ENCODE data around the gene TRPV6. TPM values are rescaled to one million over a fixed set of nuclear protein-coding genes. Genes with fewer than 3 reads are reported as not detected.

The TRPV6 gene
- total and polyA plus RNA-seq, 4 donors, result 0.40 to 1.2 (median 0.53) TPM

DNA sequence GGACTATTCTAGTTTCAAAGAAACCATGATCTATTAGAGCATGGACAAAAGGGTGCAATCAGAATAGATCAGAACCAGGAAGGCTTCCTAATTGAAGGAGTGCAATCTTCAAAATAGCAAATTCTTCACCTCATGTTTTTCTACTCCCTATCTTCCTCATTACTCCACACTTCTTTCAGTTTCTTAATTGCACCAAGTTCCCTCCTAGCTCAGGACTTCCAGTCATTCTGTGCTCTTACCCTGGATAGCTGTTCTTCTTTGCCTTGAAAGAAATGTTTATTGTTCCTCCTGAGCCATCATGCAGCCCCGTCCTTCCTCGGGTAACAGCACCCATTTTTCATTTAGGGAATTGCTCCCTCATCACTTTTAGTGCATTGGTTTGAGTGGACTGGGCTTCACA is 24.9 kb upstream of the TRPV6 start:
- H3K4me3 ChIP-seq, result no peak overlapping the region
- H3K27ac ChIP-seq (ENCODE audit: low read depth in 1 of 2, low read length in 1 of 2), result no peak overlapping the region
- H3K36me3 ChIP-seq (ENCODE audit: control insufficient read depth in 4 of 4, insufficient read depth in 4 of 4, low read length in 4 of 4), result no peaks in the 10 kb centered on the region
- no peak for TF ChIP-seq CTCF (IDR thresholded peaks at IDR 0.05; ENCODE audit: control extremely low read depth, extremely low read depth)
- no peak for ATAC-seq (ENCODE audit: insufficient read depth, low FRiP score)
- H3K4me1 ChIP-seq (ENCODE audit: control insufficient read depth in 5 of 5, insufficient read depth in 5 of 5, low read length in 5 of 5), result no peaks in the 10 kb centered on the region
- no peak for DNase-seq
- no peaks in the 10 kb centered on the region for H3K9me3 ChIP-seq (ENCODE audit: control insufficient read depth in 4 of 4, insufficient read depth in 3 of 4, low read length in 3 of 4)
- 56 to 57% methylated on average over 2 of the region's 2 CpGs for WGBS, 2 donors
- H3K27me3 ChIP-seq (ENCODE audit: control insufficient read depth in 3 of 3, insufficient read depth in 3 of 3, low read length in 2 of 3), result no peaks in the 10 kb centered on the region
- H3K9ac ChIP-seq (ENCODE audit: insufficient read depth in 1 of 2, low read length in 2 of 2), result no peak overlapping the region

- no peak for TF ChIP-seq CTCF (IDR thresholded peaks at IDR 0.05; ENCODE audit: control extremely low read depth, extremely low read depth)
- 55 to 72% methylated on average over 2 of the region's 2 CpGs for WGBS, 2 donors
- Histone ChIP-seq H3K9me3 (ENCODE audit: control insufficient read depth in 4 of 4, insufficient read depth in 3 of 4, low read length in 3 of 4) (no peaks in the 10 kb centered on the region), H3K36me3 (ENCODE audit: control insufficient read depth in 4 of 4, insufficient read depth in 4 of 4, low read length in 4 of 4) (no peaks in the 10 kb centered on the region), H3K27me3 (ENCODE audit: control insufficient read depth in 3 of 3, insufficient read depth in 3 of 3, low read length in 2 of 3) (no peaks in the 10 kb centered on the region), H3K9ac (ENCODE audit: insufficient read depth in 1 of 2, low read length in 2 of 2) (no peak overlapping the region), H3K27ac (ENCODE audit: low read depth in 1 of 2, low read length in 1 of 2) (no peak overlapping the region), H3K4me1 (ENCODE audit: control insufficient read depth in 5 of 5, insufficient read depth in 5 of 5, low read length in 5 of 5) (no peaks in the 10 kb centered on the region), H3K4me3 (no peak overlapping the region)
- peak in 1 of 3 donors; percentile 13 for DNase-seq
- no peak for ATAC-seq (ENCODE audit: insufficient read depth, low FRiP score)
These were observed 24.5 kb upstream of the TRPV6 start for GRCh38 chr7:142910031-142910433.

DNA sequence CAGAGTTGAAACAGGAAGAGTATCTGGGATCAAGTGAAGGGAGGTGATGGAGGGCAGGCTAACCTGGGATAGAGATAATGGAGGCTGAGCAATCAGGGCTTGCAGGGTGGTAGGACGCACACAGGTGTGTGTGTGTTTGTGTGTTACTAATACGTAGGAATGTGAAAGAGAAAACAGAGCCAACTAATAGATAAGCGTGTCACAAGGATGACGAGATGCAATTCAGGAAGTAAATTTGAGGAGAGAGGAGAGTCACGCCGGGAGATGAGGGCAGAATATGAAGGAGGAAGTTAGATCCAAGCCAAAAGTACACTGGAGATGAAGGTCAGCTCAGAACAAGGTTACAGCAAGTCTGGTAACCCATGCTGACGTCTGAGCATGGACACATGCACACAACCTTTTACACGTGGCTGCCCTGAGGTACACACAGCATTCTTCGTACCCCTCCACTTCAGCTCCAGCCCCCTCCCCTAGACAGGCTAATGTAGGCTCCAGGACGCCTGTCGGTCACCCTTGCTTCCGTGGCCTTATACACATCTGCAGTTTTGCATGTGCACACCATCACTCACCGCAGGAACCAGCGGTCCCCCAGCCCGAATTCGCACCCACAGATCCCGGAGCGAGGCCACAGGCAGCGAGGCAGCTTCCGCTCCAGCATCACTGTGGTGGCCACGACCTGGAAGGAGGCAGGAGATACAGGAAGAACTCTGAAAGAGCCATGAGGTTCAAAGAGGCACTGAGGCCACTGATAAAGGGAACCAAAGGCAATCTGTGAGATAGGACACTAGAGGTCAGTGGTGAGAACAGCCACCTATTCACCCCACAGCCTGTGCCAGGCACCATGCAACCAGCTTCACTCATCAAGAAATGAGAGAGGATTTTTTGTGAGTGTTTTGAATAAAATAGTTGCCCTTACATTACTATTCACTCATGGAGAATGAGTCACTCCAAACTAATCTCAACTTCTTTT is 23.7 kb upstream of the TRPV6 start:
- no peaks in the 10 kb centered on the region for H3K27me3 ChIP-seq (ENCODE audit: control insufficient read depth in 3 of 3, insufficient read depth in 3 of 3, low read length in 2 of 3)
- H3K27ac ChIP-seq (ENCODE audit: low read depth in 1 of 2, low read length in 1 of 2), result no peak overlapping the region
- H3K36me3 ChIP-seq (ENCODE audit: control insufficient read depth in 4 of 4, insufficient read depth in 4 of 4, low read length in 4 of 4), result no peaks in the 10 kb centered on the region
- DNase-seq (no peak), ATAC-seq (ENCODE audit: insufficient read depth, low FRiP score) (peak; percentile 53)
- no peaks in the 10 kb centered on the region for H3K9me3 ChIP-seq (ENCODE audit: control insufficient read depth in 4 of 4, insufficient read depth in 3 of 4, low read length in 3 of 4)
- TF ChIP-seq CTCF (IDR thresholded peaks at IDR 0.05; ENCODE audit: control extremely low read depth, extremely low read depth), result no peak
- H3K4me1 ChIP-seq (ENCODE audit: control insufficient read depth in 5 of 5, insufficient read depth in 5 of 5, low read length in 5 of 5), result no peaks in the 10 kb centered on the region
- H3K9ac ChIP-seq (ENCODE audit: insufficient read depth in 1 of 2, low read length in 2 of 2), result no peak overlapping the region
- no peak overlapping the region for H3K4me3 ChIP-seq
- 67% methylated on average over 21 of the region's 21 CpGs for WGBS, 2 donors
